Keratinocyte (primary cell): Measurements from ENCODE around the gene DEPP1. TPM values are rescaled to one million over a fixed set of nuclear protein-coding genes. Genes with fewer than 3 reads are reported as not detected.

Experiments
- DNase-seq: peaks from one replicate; pipeline ENCODE4 v3.0.0-alpha.2; 2011; ENCODE audit warnings: low read depth, missing footprints, low spot score
- FAIRE-seq: peaks from 2 replicates; lab custom pipeline; 2011; peaks lifted over from hg19 to GRCh38; lab: Jason Lieb, UNC
- H2AFZ ChIP-seq: 2 replicates; pipeline ENCODE4 v1.6.0; 2012; ENCODE audit warnings: low read length, control low read depth, inconsistent platforms; ENCODE audit not compliant: control insufficient read depth
- H3K27ac ChIP-seq: 2 replicates; pipeline ENCODE4 v1.5.1; 2011; ENCODE audit warnings: low read length; ENCODE audit not compliant: control insufficient read depth, insufficient read depth
- H3K27me3 ChIP-seq: 3 replicates; pipeline ENCODE4 v1.6.0; 2011; ENCODE audit warnings: low read length; ENCODE audit not compliant: control insufficient read depth, insufficient read depth; ENCODE audit errors: extremely low read depth
- H3K36me3 ChIP-seq, 2 experiments: 2 replicates in 1 of 2; 3 replicates in 1 of 2; pipeline ENCODE4 v1.5.1; 2011; ENCODE audit warnings: low read length in 2 of 2, mild to moderate bottlenecking in 1 of 2; ENCODE audit not compliant: control insufficient read depth in 2 of 2, insufficient read depth in 2 of 2; ENCODE audit errors: extremely low read depth in 1 of 2
- H3K4me1 ChIP-seq: 3 replicates; pipeline ENCODE4 v1.5.1; 2011; ENCODE audit warnings: low read length; ENCODE audit not compliant: control insufficient read depth, insufficient read depth; ENCODE audit errors: extremely low read depth
- H3K4me2 ChIP-seq: 3 replicates; pipeline ENCODE4 v1.6.0; 2011; ENCODE audit warnings: low read depth, low read length; ENCODE audit not compliant: control insufficient read depth, insufficient read depth; ENCODE audit errors: extremely low read depth
- H3K4me3 ChIP-seq, 3 experiments: fragments of 200-600 bp in 1 of 3; sonication (generic) in 1 of 3; 2 replicates in 2 of 3; 3 replicates in 1 of 3; pipeline ENCODE4 v1.5.1; 2011 to 2016; ENCODE audit warnings: low read length in 3 of 3, mild to moderate bottlenecking in 3 of 3, control low read depth in 2 of 3, inconsistent platforms in 1 of 3, low read depth in 1 of 3, mixed read lengths in 1 of 3, mixed run types in 1 of 3, moderate library complexity in 1 of 3; ENCODE audit not compliant: control insufficient read depth in 2 of 3, insufficient read depth in 2 of 3; ENCODE audit errors: extremely low read depth in 1 of 3
- H3K79me2 ChIP-seq: 2 replicates; pipeline ENCODE4 v1.6.0; 2012; ENCODE audit warnings: low read length; ENCODE audit not compliant: control insufficient read depth, insufficient read depth
- H3K9ac ChIP-seq: 3 replicates; pipeline ENCODE4 v1.6.0; 2011; ENCODE audit warnings: low read length; ENCODE audit not compliant: control insufficient read depth, insufficient read depth; ENCODE audit errors: extremely low read depth
- H3K9me1 ChIP-seq: 3 replicates; pipeline ENCODE4 v1.6.0; 2011; ENCODE audit warnings: low read length; ENCODE audit not compliant: control insufficient read depth, insufficient read depth; ENCODE audit errors: extremely low read depth
- H3K9me3 ChIP-seq: 2 replicates; pipeline ENCODE4 v1.5.1; 2012; ENCODE audit warnings: low read depth, low read length; ENCODE audit not compliant: control insufficient read depth
- H4K20me1 ChIP-seq: 3 replicates; pipeline ENCODE4 v1.6.0; 2011; ENCODE audit warnings: low read length; ENCODE audit not compliant: control insufficient read depth, insufficient read depth; ENCODE audit errors: extremely low read depth
- EZH2 ChIP-seq: IDR thresholded peaks from one replicate; pipeline ENCODE4 v1.6.1; 2012; ENCODE audit warnings: inconsistent platforms, mild to moderate bottlenecking, low read length, moderate library complexity
- dilution Hi-C: fragments of 300-500 bp; cut with MboI; formaldehyde crosslinking; loops from one replicate; pipeline ENCODE4 v1.7.0; 2020; ENCODE audit warnings: low sequenced_read_pairs; ENCODE audit not compliant: extremely low pct_ligation_motif_present
- polyA plus RNA-seq, 5 experiments: library from polyadenylated mRNA; depleted of rRNA in 3 of 5; stranded (reverse) in 3 of 5; stranded (forward) in 1 of 5; unstranded in 1 of 5; fragments of >200 nt; gene quantifications; 1 replicate in 1 of 5; 2 replicates in 3 of 5; 3 replicates in 1 of 5; pipeline versions ENCODE4 v1.2.1 to v1.2.3, GENCODE V29; 2011 to 2012; ENCODE audit warnings: missing spikeins in 2 of 5, low read depth in 1 of 5, low replicate concordance in 1 of 5
- TF ChIP-seq, protein P1 (sequence below), 3 experiments: IDR thresholded peaks in 1 of 3; conservative IDR thresholded peaks in 1 of 3; optimal IDR thresholded peaks in 1 of 3; 2 replicates in 2 of 3; 3 replicates in 1 of 3; pipeline versions ENCODE3 to v1.5.1; 2011; ENCODE audit warnings: low read length in 3 of 3, mild to moderate bottlenecking in 3 of 3, moderate library complexity in 2 of 3, control low read depth in 1 of 3, inconsistent platforms in 1 of 3; ENCODE audit not compliant: insufficient read depth in 2 of 3; ENCODE audit errors: extremely low read depth in 1 of 3

Gene DEPP1
- polyA plus RNA-seq, 1 donor (not counting 4 experiments of a cell fraction or from before 2014, with no cell fraction given) = 1.2 TPM

DNA sequence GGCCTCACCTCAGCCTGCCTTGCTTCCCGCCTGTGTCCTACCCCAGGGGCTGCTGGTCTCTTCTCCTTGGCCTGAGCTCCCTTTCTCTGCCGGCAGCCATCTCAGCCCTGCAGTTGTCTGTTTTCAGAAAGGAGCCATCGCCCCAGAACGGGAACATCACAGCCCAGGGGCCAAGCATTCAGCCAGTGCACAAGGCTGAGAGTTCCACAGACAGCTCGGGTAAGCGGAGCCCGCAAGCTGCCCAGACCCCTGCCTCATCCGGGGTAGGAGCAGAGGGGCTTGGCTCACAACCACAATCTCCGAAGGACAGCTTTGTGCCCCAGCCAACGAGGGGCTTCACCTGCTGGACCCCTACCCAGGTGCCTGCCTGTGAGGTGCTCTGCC, 5.3 kb upstream of the DEPP1 start:
- H3K9me1 ChIP-seq = no peaks in the 10 kb centered on the region
- no peaks in the 10 kb centered on the region for H3K79me2 ChIP-seq
- no peak overlapping the region for H2AFZ ChIP-seq
- H3K9ac ChIP-seq = no peak overlapping the region
- peaks cover 34% of the 10 kb centered on the region for H3K4me1 ChIP-seq
- no peaks in the 10 kb centered on the region for H3K36me3 ChIP-seq
- no peak overlapping the region for H3K4me2 ChIP-seq
- H4K20me1 ChIP-seq = no peaks in the 10 kb centered on the region
- no peak overlapping the region for H3K27ac ChIP-seq
- no peaks in the 10 kb centered on the region for H3K9me3 ChIP-seq
- dilution Hi-C loops = no loop called here
- H3K27me3 ChIP-seq = no peaks in the 10 kb centered on the region
- H3K4me3 ChIP-seq = no peak overlapping the region
- no peak for FAIRE-seq
- DNase-seq = no peak
- no peak for TF ChIP-seq EZH2
- TF ChIP-seq, protein P1, sequence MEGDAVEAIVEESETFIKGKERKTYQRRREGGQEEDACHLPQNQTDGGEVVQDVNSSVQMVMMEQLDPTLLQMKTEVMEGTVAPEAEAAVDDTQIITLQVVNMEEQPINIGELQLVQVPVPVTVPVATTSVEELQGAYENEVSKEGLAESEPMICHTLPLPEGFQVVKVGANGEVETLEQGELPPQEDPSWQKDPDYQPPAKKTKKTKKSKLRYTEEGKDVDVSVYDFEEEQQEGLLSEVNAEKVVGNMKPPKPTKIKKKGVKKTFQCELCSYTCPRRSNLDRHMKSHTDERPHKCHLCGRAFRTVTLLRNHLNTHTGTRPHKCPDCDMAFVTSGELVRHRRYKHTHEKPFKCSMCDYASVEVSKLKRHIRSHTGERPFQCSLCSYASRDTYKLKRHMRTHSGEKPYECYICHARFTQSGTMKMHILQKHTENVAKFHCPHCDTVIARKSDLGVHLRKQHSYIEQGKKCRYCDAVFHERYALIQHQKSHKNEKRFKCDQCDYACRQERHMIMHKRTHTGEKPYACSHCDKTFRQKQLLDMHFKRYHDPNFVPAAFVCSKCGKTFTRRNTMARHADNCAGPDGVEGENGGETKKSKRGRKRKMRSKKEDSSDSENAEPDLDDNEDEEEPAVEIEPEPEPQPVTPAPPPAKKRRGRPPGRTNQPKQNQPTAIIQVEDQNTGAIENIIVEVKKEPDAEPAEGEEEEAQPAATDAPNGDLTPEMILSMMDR (optimal IDR thresholded peaks at IDR 0.05 in 1 of 3, IDR thresholded peaks at IDR 0.05 in 1 of 3, conservative IDR thresholded peaks at IDR 0.05 in 1 of 3; ENCODE audit: extremely low read depth in 1 of 3, insufficient read depth in 2 of 3, low read length in 3 of 3) = no peak

DNA sequence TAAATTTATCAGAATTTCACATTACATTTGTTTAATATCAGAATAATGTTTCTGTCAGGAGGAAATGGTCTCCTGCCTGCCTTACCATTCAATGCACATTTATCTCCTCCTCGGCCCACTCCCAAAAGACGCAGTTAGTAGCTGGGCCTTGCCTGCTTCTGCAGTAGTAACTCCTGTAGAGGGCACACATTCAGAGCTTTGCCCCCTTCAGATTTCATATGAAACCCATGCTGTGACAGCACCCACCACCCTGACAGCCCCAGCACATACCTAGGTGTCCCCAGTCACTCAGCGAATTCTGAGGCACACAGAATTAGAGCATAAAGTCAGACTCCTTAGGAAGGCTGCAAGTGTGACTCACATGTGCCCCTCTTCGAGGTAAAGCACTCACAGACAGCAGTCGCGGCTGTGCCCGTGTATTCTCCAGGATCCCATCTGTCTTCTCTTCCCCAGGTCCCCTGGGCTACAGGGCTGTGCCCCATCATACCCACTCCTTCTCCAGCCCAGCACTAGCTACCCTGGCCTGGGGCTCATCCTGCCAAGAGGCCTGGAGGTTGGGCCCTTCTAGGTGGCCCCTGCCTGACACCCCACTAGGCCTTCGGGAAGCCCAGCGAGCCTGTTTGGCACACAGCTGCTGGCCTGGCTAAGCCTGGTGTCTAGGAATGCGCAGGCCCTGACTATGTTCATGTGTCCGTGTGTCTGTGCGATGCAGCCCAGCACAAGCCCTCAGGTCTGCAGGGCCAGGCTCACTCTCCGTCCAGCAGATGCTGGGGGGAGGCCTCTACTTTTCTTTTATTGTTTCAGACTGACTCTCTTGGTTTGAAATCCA, 4.7 kb upstream of the DEPP1 start:
- FAIRE-seq (no peak), DNase-seq (no peak)
- TF ChIP-seq, protein P1 (optimal IDR thresholded peaks at IDR 0.05 in 1 of 3, IDR thresholded peaks at IDR 0.05 in 1 of 3, conservative IDR thresholded peaks at IDR 0.05 in 1 of 3; ENCODE audit: extremely low read depth in 1 of 3, insufficient read depth in 2 of 3, low read length in 3 of 3) = no peak
- TF ChIP-seq EZH2 = no peak
- H3K4me1 ChIP-seq = peaks cover 40% of the 10 kb centered on the region
- no peak overlapping the region for H3K4me3 ChIP-seq
- no peaks in the 10 kb centered on the region for H3K9me3 ChIP-seq
- no peaks in the 10 kb centered on the region for H3K27me3 ChIP-seq
- no peaks in the 10 kb centered on the region for H3K36me3 ChIP-seq
- no peak overlapping the region for H3K27ac ChIP-seq
- H4K20me1 ChIP-seq = no peaks in the 10 kb centered on the region
- no peak overlapping the region for H2AFZ ChIP-seq
- H3K79me2 ChIP-seq = no peaks in the 10 kb centered on the region
- no peak overlapping the region for H3K4me2 ChIP-seq
- dilution Hi-C loops = no loop called here
- no peak overlapping the region for H3K9ac ChIP-seq
- no peaks in the 10 kb centered on the region for H3K9me1 ChIP-seq
